Aorta (tissue), 5 donors: ENCODE measurements around the gene CACNA1S. TPM values are rescaled to one million over a fixed set of nuclear protein-coding genes. Genes with fewer than 3 reads are reported as not detected.

ENCODE experiments used
- ATAC-seq: fragments of 200-7000 bp; cut with Tn5 transposase; one replicate; pipeline ENCODE4 v1.9.1; 2022; ENCODE audit warnings: moderate library complexity; ENCODE audit not compliant: low FRiP score
- DNase-seq, 2 donors: peaks; one replicate each; pipeline ENCODE4 v3.0.0-alpha.2; 2020
- H3K27ac ChIP-seq, 2 donors: one replicate each; pipeline ENCODE4 v1.5.1; 2013; ENCODE audit warnings: low read length in 2 of 2, mild to moderate bottlenecking in 2 of 2, moderate library complexity in 2 of 2, control low read depth in 1 of 2, inconsistent platforms in 1 of 2, low read depth in 1 of 2
- H3K27me3 ChIP-seq, 2 donors: one replicate each; pipeline ENCODE4 v1.6.1; 2013; ENCODE audit warnings: control low read depth in 1 of 2, low read length in 1 of 2, mild to moderate bottlenecking in 1 of 2, moderate library complexity in 1 of 2; ENCODE audit not compliant: insufficient read depth in 2 of 2, control insufficient read depth in 1 of 2
- H3K36me3 ChIP-seq, 2 donors: one replicate each; pipeline ENCODE4 v1.6.1; 2013; ENCODE audit warnings: control low read depth in 1 of 2, low read length in 1 of 2, mild to moderate bottlenecking in 1 of 2; ENCODE audit not compliant: insufficient read depth in 2 of 2, control insufficient read depth in 1 of 2
- H3K4me1 ChIP-seq, 2 donors: one replicate each; pipeline ENCODE4 v1.6.1; 2013; ENCODE audit warnings: low read length in 2 of 2, control low read depth in 1 of 2, mild to moderate bottlenecking in 1 of 2, moderate library complexity in 1 of 2; ENCODE audit not compliant: insufficient read depth in 2 of 2, control insufficient read depth in 1 of 2
- H3K4me3 ChIP-seq, 2 donors: one replicate each; pipeline ENCODE4 v1.5.1; 2013; ENCODE audit warnings: low read length in 2 of 2, control low read depth in 1 of 2, mild to moderate bottlenecking in 1 of 2
- H3K9me3 ChIP-seq: one replicate; pipeline ENCODE4 v1.6.1; 2013; ENCODE audit warnings: mild to moderate bottlenecking, low read length; ENCODE audit not compliant: control insufficient read depth
- WGBS, 2 donors: extraction: QIAGEN DNeasy Blood & Tissue Kit; methylation state at CpG; one replicate each; pipeline ENCODE4 v1.1.7; 2013; 5-methylcytosine and 5-hydroxymethylcytosine counted together
- intact Hi-C, 2 donors: fragments of 100-400 bp; cut with DNase I; formaldehyde crosslinking; loops; one replicate each; pipeline versions ENCODE4 v1.14.2 to v1.15.0; 2022
- polyA plus RNA-seq, 2 donors: library from polyadenylated mRNA; stranded (reverse); fragments of 200-250 nt; gene quantifications; one replicate each; pipeline ENCODE4 v1.2.3, GENCODE V29; 2013
- total RNA-seq, 2 donors: library from RNA; stranded (reverse); fragmentation: NEBNext Ultra II Directional; extraction: Animal tissue kit (Norgen Biotek cat#: 25700); gene quantifications; one replicate each; pipeline ENCODE4 v1.2.1, GENCODE V29; 2021
- donor health status: healthy with polysubstance abuse.
- donor health status: Bipolar disorder and iron deficiency.
- donor health status: DM: no; HTN: no; CAD: no.
- donor health status: DM: no; HTN: no; CAD: no.
- donor health status: DM: yes; HTN: yes; CAD: no.

Gene CACNA1S
- total and polyA plus RNA-seq, 4 donors = not detected

DNA sequence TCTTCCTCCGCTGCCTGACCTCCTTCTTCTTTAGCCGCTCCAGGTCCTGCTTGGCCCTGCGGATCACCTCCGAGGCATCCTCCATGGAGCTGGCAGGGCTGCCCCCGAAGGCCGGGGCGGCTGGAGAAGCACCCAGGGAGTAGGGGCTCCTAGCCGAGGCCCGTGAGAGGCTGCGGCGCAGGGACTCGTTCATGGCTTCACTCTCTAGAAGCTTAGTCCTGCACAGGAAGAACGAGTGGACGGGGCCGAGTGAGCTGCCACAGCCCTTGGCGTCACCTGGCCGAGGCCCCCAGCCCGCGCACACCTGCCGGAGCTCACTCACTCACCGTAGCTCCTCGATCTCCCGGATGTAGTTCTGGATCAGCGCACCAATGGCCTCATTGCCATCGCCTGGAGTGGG, 111.8 kb downstream of the CACNA1S start:
- Histone ChIP-seq H3K9me3 (no peaks in the 10 kb centered on the region), H3K4me3 (no peak overlapping the region), H3K27ac (no peak overlapping the region), H3K36me3 (no peaks in the 10 kb centered on the region), H3K4me1 (no peaks in the 10 kb centered on the region), H3K27me3 (no peaks in the 10 kb centered on the region)
- DNase-seq (no peak), ATAC-seq (no peak)
- intact Hi-C loops = no loop called here
- WGBS, 2 donors = 97 to 98% methylated on average over 23 to 25 of the region's 25 CpGs

DNA sequence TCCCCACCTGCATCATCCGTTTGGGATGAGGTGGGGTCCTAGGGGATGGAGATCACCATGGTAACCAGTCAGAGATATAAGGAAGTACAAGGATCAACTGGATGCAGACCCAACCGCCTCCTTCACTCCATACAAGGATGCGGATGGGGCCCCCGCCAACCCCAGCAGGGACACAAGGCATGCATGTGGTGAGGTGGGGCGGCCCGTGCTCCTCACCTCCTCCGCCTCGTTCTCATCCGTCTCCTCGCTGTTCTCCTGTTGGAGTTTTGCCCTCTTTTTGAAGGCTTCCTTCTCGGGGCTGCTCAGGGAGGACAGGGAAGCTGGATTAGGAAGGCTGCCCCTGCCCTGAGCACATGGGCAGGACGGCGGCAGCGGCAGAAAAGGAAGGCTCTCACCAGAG, 112.6 kb downstream of the CACNA1S start:
- no peak for ATAC-seq
- no peak for DNase-seq
- no peaks in the 10 kb centered on the region for H3K36me3 ChIP-seq
- 89 to 95% methylated on average over 14 of the region's 14 CpGs for WGBS, 2 donors
- no peaks in the 10 kb centered on the region for H3K4me1 ChIP-seq
- H3K27me3 ChIP-seq = no peaks in the 10 kb centered on the region
- no peaks in the 10 kb centered on the region for H3K9me3 ChIP-seq
- H3K4me3 ChIP-seq = no peak overlapping the region
- intact Hi-C loops = no loop called here
- H3K27ac ChIP-seq = no peak overlapping the region

DNA sequence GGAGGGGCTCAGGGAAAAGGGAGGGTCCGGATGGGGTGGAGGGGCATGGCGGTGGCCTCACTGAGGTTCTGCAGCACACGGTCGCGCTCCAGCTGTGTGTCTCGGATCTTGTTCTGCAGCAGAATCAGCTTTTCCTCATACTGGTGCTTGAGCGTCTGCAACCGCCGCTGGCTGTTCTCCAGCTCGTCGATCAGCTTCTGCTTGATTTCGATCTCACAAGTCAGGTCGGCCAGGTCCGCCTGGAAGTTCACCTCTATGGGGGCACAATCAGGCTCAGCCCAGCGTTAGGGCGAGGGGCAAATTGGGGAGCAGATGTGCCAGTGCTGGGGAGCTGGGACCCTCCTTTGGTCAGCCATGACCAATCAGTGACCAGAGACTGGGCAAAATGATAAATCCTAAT, 113.9 kb downstream of the CACNA1S start:
- H3K27me3 ChIP-seq = no peaks in the 10 kb centered on the region
- no peak overlapping the region for H3K27ac ChIP-seq
- H3K9me3 ChIP-seq = no peaks in the 10 kb centered on the region
- no peaks in the 10 kb centered on the region for H3K36me3 ChIP-seq
- intact Hi-C loops = no loop called here
- no peaks in the 10 kb centered on the region for H3K4me1 ChIP-seq
- 95 to 97% methylated on average over 16 of the region's 16 CpGs for WGBS, 2 donors
- DNase-seq (no peak), ATAC-seq (no peak)
- H3K4me3 ChIP-seq = no peak overlapping the region

DNA sequence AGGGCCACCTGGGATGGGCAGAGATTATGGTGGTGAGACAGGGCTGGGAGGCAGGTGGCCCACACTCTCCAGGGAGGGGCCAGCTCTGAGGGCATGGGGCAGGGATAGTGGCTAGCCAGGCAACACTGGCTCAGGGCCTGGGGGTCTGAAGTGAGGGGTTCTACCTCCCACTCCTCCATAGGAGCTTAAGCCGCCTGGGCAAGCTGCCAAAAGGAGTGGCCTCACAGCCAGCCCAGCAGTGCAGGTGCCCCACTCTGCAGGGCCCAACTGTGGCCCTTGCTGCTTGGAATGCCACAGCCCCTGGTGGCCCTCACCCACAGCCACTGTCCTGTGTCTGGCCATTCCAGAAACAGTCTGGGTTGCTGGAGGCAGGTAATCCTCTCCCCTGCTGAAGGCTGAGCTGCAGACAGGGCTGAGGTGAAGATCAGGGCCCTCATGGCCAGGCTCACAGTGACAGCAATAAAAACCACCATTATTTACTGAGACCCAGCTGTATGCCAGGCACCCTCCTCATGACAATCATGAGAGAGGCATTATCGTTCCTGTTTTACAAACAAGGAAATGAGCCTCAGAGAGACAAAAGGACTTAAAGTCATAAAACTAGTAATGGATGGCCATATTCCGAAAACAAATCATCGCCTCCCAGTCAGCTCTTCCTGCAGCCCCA, 119.7 kb downstream of the CACNA1S start:
- Histone ChIP-seq H3K36me3 (no peaks in the 10 kb centered on the region), H3K9me3 (no peaks in the 10 kb centered on the region), H3K27ac (no peak overlapping the region), H3K4me3 (no peak overlapping the region), H3K27me3 (no peaks in the 10 kb centered on the region), H3K4me1 (no peaks in the 10 kb centered on the region)
- intact Hi-C loops = no loop called here
- WGBS, 2 donors = 72 to 79% methylated on average over 4 of the region's 4 CpGs
- no peak for ATAC-seq
- no peak for DNase-seq

DNA sequence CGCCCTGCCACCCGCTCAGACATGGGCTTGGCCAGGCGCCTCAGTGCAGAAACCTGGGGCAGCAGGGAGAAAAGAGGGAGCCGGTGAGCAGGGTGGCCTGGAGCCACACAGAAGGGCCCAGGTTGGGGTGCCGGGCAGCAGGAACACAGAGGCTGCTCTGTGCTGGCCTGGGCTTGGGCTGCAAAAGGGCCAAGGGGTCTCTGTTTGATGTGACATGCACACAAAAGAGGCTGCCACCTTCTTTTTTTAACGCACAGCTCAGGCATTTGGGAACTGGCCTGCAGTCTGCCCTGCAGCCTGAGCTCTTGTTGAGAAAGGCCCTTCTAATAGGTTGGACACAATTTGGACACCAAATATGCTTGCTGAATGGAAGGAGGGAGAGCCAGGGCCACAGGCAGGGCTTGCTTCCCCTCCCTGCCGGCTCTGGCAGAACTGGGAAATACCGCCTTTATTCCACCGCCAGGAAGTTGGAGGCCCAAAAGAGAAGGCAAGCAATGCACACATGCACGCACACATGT, 121.1 kb downstream of the CACNA1S start:
- intact Hi-C loops = no loop called here
- Histone ChIP-seq H3K4me1 (no peaks in the 10 kb centered on the region), H3K27me3 (no peaks in the 10 kb centered on the region), H3K36me3 (no peaks in the 10 kb centered on the region), H3K4me3 (no peak overlapping the region), H3K9me3 (no peaks in the 10 kb centered on the region), H3K27ac (no peak overlapping the region)
- no peak for DNase-seq
- WGBS, 2 donors = 61 to 62% methylated on average over 9 to 10 of the region's 10 CpGs
- ATAC-seq = no peak

DNA sequence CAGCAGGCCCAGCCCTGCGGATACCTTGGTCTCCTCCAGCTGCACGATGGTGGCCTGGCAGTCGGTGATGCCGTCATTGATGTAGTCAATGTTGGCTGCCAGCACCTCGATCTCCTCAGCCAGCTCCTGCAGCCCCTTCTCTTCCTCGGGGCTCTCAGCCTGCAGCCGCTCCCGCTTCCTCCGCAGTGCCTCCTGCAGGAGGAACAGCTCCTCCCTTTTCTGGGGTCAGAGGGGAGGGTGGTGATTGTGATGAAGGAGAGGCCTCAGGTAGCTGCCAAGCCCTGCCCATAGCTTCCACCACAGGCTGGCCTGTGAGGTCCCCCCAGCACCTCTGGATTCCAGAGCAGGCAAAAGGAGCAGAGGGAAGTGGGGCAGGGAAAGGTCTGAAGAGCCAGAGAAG, 122.1 kb downstream of the CACNA1S start:
- H3K4me1 ChIP-seq = no peaks in the 10 kb centered on the region
- H3K27ac ChIP-seq = no peak overlapping the region
- H3K36me3 ChIP-seq = no peaks in the 10 kb centered on the region
- ATAC-seq (no peak), DNase-seq (no peak)
- no peaks in the 10 kb centered on the region for H3K27me3 ChIP-seq
- WGBS, 2 donors = 95 to 96% methylated on average over 9 of the region's 9 CpGs
- no peaks in the 10 kb centered on the region for H3K9me3 ChIP-seq
- intact Hi-C loops = no loop called here
- no peak overlapping the region for H3K4me3 ChIP-seq

Other genes with a start within 250 kb of the CACNA1S start
- gene GPR25, start 239.4 kb downstream of the CACNA1S start, total RNA-seq = not detected
- gene GPR25, start 239.4 kb downstream of the CACNA1S start, polyA plus RNA-seq = not detected
- under 1 TPM; 0.36 to 0.45 TPM for gene INAVA, start 217.5 kb downstream of the CACNA1S start, total RNA-seq
- 10 to 100 TPM in 1 of 2 donors, under 1 TPM in 1; 0.46 to 23.3 TPM for gene INAVA, start 217.5 kb downstream of the CACNA1S start, polyA plus RNA-seq
- 1 to 10 TPM; 4.0 to 4.6 TPM for gene KIF21B, start 88.7 kb downstream of the CACNA1S start, total RNA-seq
- gene KIF21B, start 88.7 kb downstream of the CACNA1S start, polyA plus RNA-seq = under 1 TPM; 0.31 to 0.63 TPM
- not detected for gene ASCL5, start 14.8 kb upstream of the CACNA1S start, total RNA-seq
- under 1 TPM in 1 of 2 donors, not detected in 1; 0.28 TPM for gene ASCL5, start 14.8 kb upstream of the CACNA1S start, polyA plus RNA-seq
- gene TMEM9, start 42.0 kb upstream of the CACNA1S start, total RNA-seq = 10 to 100 TPM; 36.3 to 47.4 TPM
- 10 to 100 TPM; 43.1 to 77.7 TPM for gene TMEM9, start 42.0 kb upstream of the CACNA1S start, polyA plus RNA-seq
- under 1 TPM; 0.12 to 0.19 TPM for gene IGFN1, start 78.4 kb upstream of the CACNA1S start, total RNA-seq
- under 1 TPM; 0.03 to 0.50 TPM for gene IGFN1, start 78.4 kb upstream of the CACNA1S start, polyA plus RNA-seq
- under 1 TPM; 0.16 to 0.39 TPM for gene PKP1, start 171.1 kb upstream of the CACNA1S start, total RNA-seq
- gene PKP1, start 171.1 kb upstream of the CACNA1S start, polyA plus RNA-seq = under 1 TPM; 0.08 to 0.25 TPM